ENCODE measurements around the gene WNT7B. TPM values are rescaled to one million over a fixed set of nuclear protein-coding genes. Genes with fewer than 3 reads are reported as not detected.

WNT7B gene
- total RNA-seq, 2 experiments from 2014 or later = not detected

GRCh38 chr22:45994491-45995404 lies 17.8 kb upstream of the WNT7B start:
- H3K4me3 Mint-ChIP-seq = no peak overlapping the region
- H3K27me3 ChIP-seq (ENCODE audit: control insufficient read depth in 1 of 2, insufficient read depth in 2 of 2, low read length in 2 of 2) = peaks cover 0 to 3% of the 10 kb centered on the region in 2 experiments
- H3K4me1 ChIP-seq (ENCODE audit: insufficient read depth, low read length) = peaks cover 21% of the 10 kb centered on the region
- ChIA-PET POLR2A (no interaction called here), CTCF (interaction anchor here (1.2 to 3.0 kb wide), 3 partner anchors 12 to 122 kb away, joined by 4 to 9 read pairs (median 4); no protein-coding TSS in a partner anchor)
- no peaks in the 10 kb centered on the region for H3K9me3 Mint-ChIP-seq
- H3K36me3 ChIP-seq (ENCODE audit: insufficient read depth, low read length) = no peaks in the 10 kb centered on the region
- peaks cover 0 to 6% of the 10 kb centered on the region in 2 experiments for H3K9me3 ChIP-seq (ENCODE audit: control insufficient read depth in 1 of 2, insufficient read depth in 1 of 2, low read length in 2 of 2)
- peak; percentile 98 for TF ChIP-seq CTCF (IDR thresholded peaks at IDR 0.05)
- peaks cover 9% of the 10 kb centered on the region for H3K27me3 Mint-ChIP-seq
- DNase-seq = peak; percentile 58 to 89 (median 76)
- intact Hi-C loops (cut with DNase I, micrococcal nuclease) = loop anchor here (1.0 to 5.0 kb wide), 2 partner anchors 122 to 318 kb away; no protein-coding TSS in a partner anchor
- H3K4me3 ChIP-seq (ENCODE audit: low read length) = no peak overlapping the region
- no peak overlapping the region for H3K27ac ChIP-seq (ENCODE audit: low read depth in 1 of 2, low read length in 2 of 2)
- H3K36me3 Mint-ChIP-seq (ENCODE audit: low read depth) = no peaks in the 10 kb centered on the region
- no peak overlapping the region for H3K27ac Mint-ChIP-seq
- ATAC-seq (ENCODE audit: poor library complexity) = peak; percentile 83
- peaks cover 4% of the 10 kb centered on the region for H3K4me1 Mint-ChIP-seq (ENCODE audit: low read depth)

- Histone ChIP-seq H3K36me3 (ENCODE audit: insufficient read depth, low read length) (no peaks in the 10 kb centered on the region), H3K27me3 (ENCODE audit: control insufficient read depth in 1 of 2, insufficient read depth in 2 of 2, low read length in 2 of 2) (peaks cover 0 to 3% of the 10 kb centered on the region in 2 experiments), H3K9me3 (ENCODE audit: control insufficient read depth in 1 of 2, insufficient read depth in 1 of 2, low read length in 2 of 2) (peaks cover 0 to 6% of the 10 kb centered on the region in 2 experiments), H3K4me1 (ENCODE audit: insufficient read depth, low read length) (peaks cover 21% of the 10 kb centered on the region), H3K27ac (ENCODE audit: low read depth in 1 of 2, low read length in 2 of 2) (no peak overlapping the region), H3K4me3 (ENCODE audit: low read length) (no peak overlapping the region)
- no peak for TF ChIP-seq CTCF (IDR thresholded peaks at IDR 0.05)
- intact Hi-C loops (cut with DNase I, micrococcal nuclease) = loop anchor here in 1 of 2 experiments (1.0 kb wide), 1 partner anchor 122 kb away; no protein-coding TSS in a partner anchor
- ChIA-PET POLR2A (no interaction called here), CTCF (interaction anchor here (1.2 to 3.0 kb wide), 2 partner anchors 13 to 123 kb away, joined by 4 to 9 read pairs; no protein-coding TSS in a partner anchor)
- Mint-ChIP-seq H3K4me1 (ENCODE audit: low read depth) (peaks cover 4% of the 10 kb centered on the region), H3K27me3 (peaks cover 9% of the 10 kb centered on the region), H3K27ac (no peak overlapping the region), H3K9me3 (no peaks in the 10 kb centered on the region), H3K36me3 (ENCODE audit: low read depth) (no peaks in the 10 kb centered on the region), H3K4me3 (no peak overlapping the region)
- DNase-seq (no peak), ATAC-seq (ENCODE audit: poor library complexity) (no peak)
Observed at GRCh38 chr22:45993841-45994240, 16.9 kb upstream of the WNT7B start.

- no peaks in the 10 kb centered on the region for H3K9me3 Mint-ChIP-seq
- Histone ChIP-seq H3K36me3 (ENCODE audit: insufficient read depth, low read length) (no peaks in the 10 kb centered on the region), H3K4me1 (ENCODE audit: insufficient read depth, low read length) (peaks cover 21% of the 10 kb centered on the region), H3K4me3 (ENCODE audit: low read length) (no peak overlapping the region), H3K27ac (ENCODE audit: low read depth in 1 of 2, low read length in 2 of 2) (no peak overlapping the region), H3K27me3 (ENCODE audit: control insufficient read depth in 1 of 2, insufficient read depth in 2 of 2, low read length in 2 of 2) (peaks cover 0 to 3% of the 10 kb centered on the region in 2 experiments), H3K9me3 (ENCODE audit: control insufficient read depth in 1 of 2, insufficient read depth in 1 of 2, low read length in 2 of 2) (peaks cover 0 to 6% of the 10 kb centered on the region in 2 experiments)
- POLR2A ChIA-PET = no interaction called here
- H3K4me1 Mint-ChIP-seq (ENCODE audit: low read depth) = peaks cover 4% of the 10 kb centered on the region
- DNase-seq (no peak), ATAC-seq (ENCODE audit: poor library complexity) (no peak)
- H3K27ac Mint-ChIP-seq = no peak overlapping the region
- no peaks in the 10 kb centered on the region for H3K36me3 Mint-ChIP-seq (ENCODE audit: low read depth)
- peaks cover 9% of the 10 kb centered on the region for H3K27me3 Mint-ChIP-seq
- CTCF ChIA-PET = no interaction called here
- no peak overlapping the region for H3K4me3 Mint-ChIP-seq
- intact Hi-C loops (cut with DNase I, micrococcal nuclease) = no loop called here
- no peak for TF ChIP-seq CTCF (IDR thresholded peaks at IDR 0.05)
Observed at GRCh38 chr22:45993143-45993692, 16.3 kb upstream of the WNT7B start.

All from CD4-positive, alpha-beta T cell (primary cell).